ENCODE results near the gene NPIPA5.
"Not testable (repeated sequence)": the region's sequence is repeated elsewhere in the genome, so short reads cannot be mapped to it uniquely, and the experiment has no call there.

Gene NPIPA5

DNA sequence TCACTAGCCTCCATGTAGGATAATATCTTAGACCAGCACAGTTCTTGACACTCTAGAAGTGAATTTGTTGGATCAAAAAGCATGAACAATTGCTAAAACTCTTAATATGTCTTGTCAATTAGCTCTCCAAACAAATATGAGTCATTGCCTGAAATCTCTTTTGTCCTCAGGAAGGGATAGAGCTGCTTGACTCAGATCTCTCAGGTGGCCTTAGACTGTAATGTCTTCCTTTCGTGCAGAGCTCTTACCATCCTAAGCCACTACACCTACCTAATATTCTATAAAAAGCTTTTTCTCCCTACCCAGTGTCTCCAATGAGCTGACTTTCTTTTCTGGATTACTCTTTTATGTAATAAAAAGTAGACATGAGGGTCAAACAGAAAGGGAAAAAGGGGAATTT, 63.5 kb downstream of the NPIPA5 start:
- not testable (repeated sequence) for H3K27ac ChIP-seq, H4K20me1 ChIP-seq, H3K27me3 ChIP-seq, H3K4me3 ChIP-seq, H3K36me3 ChIP-seq, H3K4me2 ChIP-seq, H3K4me1 ChIP-seq, H3K9ac ChIP-seq, H3K9me3 ChIP-seq
